Fibroblast of villous mesenchyme (primary cell): Measurements from ENCODE around the gene MAD1L1. TPM values are rescaled to one million over a fixed set of nuclear protein-coding genes. Genes with fewer than 3 reads are reported as not detected.

Experiments
- DNase-seq: peaks from one replicate; pipeline ENCODE4 v3.0.0-alpha.2; 2010; ENCODE audit warnings: low read depth
- H3K4me3 ChIP-seq: 2 replicates; pipeline ENCODE4 v1.5.1; 2011; ENCODE audit warnings: low read depth, mild to moderate bottlenecking, low read length
- CTCF ChIP-seq: IDR thresholded peaks from 2 replicates; pipeline ENCODE4 v1.5.1; 2012; ENCODE audit warnings: low read depth, mild to moderate bottlenecking, low read length; ENCODE audit not compliant: insufficient read depth
- total RNA-seq: library from RNA; depleted of rRNA; stranded (reverse); fragments of >200 nt; gene quantifications from 2 replicates; pipeline ENCODE4 v1.2.3, GENCODE V29; 2012

MAD1L1 gene
- total RNA-seq, 1 donor: 43.6 TPM

- no peak for TF ChIP-seq CTCF
- DNase-seq: no peak
- H3K4me3 ChIP-seq: no peak overlapping the region
Measured at GRCh38 chr7:2191016-2191415, 41.7 kb downstream of the MAD1L1 start.

GRCh38 chr7:2190531-2190930, 42.2 kb downstream of the MAD1L1 start:
- TF ChIP-seq CTCF: no peak
- H3K4me3 ChIP-seq: no peak overlapping the region
- DNase-seq: no peak

- no peak for TF ChIP-seq CTCF
- no peak for DNase-seq
Measured at GRCh38 chr7:2186166-2186565, 46.6 kb downstream of the MAD1L1 start.

GRCh38 chr7:2185715-2186114, 47.0 kb downstream of the MAD1L1 start:
- TF ChIP-seq CTCF: no peak
- DNase-seq: no peak
- H3K4me3 ChIP-seq: no peak overlapping the region

More at GRCh38 chr7:2186166-2186565, 46.6 kb downstream of the MAD1L1 start:
- H3K4me3 ChIP-seq: no peak overlapping the region

GRCh38 chr7:2182461-2182860, 50.3 kb downstream of the MAD1L1 start:
- DNase-seq: no peak
- H3K4me3 ChIP-seq: no peak overlapping the region
- no peak for TF ChIP-seq CTCF

GRCh38 chr7:2181077-2181854, 51.5 kb downstream of the MAD1L1 start:
- H3K4me3 ChIP-seq: no peak overlapping the region
- TF ChIP-seq CTCF: no peak
- no peak for DNase-seq

GRCh38 chr7:2180081-2180480, 52.7 kb downstream of the MAD1L1 start:
- TF ChIP-seq CTCF: no peak
- no peak for DNase-seq
- no peak overlapping the region for H3K4me3 ChIP-seq
